ENCODE results near the gene FUT2. TPM values are rescaled to one million over a fixed set of nuclear protein-coding genes. Genes with fewer than 3 reads are reported as not detected.

Gene FUT2
- total and polyA plus RNA-seq, 2 donors (not counting 1 experiment from before 2014, with no cell fraction given) = not detected

DNA sequence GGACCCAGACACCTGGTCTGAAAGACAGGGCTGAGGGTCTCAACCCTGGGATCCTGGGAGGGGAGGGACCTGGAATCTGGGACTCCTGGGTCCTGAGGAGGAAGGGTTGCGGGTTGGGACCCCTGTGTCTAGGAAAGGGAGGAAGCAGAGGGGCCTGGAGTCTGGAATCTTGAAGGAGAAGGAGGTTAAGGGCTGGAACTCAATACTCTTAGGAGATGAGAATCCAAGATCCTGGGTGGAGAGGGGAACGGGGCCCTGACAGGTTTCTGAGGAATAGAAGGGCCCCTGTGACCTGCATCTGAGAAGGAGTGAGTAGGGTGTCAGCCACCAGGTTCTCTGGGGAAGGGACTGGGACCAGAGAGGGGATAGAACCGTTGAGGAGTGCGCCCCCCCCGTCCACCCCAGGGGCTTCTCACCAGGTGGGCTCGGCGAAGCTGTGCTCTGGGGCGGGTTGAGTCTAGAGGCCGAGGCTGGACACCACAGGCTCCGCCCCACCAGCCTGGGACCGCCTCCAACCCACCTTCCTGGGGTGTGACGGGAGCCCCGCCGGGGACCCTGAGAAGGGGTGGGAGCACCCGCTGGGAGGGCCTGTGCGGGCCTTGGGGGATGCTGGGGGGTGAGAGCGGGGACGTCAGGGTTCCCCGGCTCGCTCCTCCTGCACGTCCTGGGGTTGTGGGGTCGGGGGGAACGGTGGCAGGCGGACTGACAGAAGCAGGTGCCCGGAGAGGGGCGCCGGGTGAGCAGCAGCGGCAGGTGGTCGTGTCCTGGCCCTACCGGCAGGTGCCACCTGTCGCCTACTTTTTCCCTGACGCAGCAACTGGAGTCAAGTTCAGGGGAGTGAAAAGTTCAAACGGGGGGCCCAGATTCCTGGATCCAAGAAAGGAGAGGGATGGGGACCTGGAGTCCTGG, 23.7 kb downstream of the FUT2 start, which contains the start of gene MAMSTR:
Gene MAMSTR, minus strand, starts transcription at position 463 of the 909 bp plus-strand sequence. CDS start 694 bp downstream, outside the sequence.
- CTCF ChIA-PET = interaction anchor here (0.5 to 2.0 kb wide), 2 partner anchors 20 to 70 kb away, joined by 3 to 6 read pairs; no protein-coding TSS in a partner anchor
- POLR2A ChIA-PET = interaction anchor here (1.4 kb wide), 1 partner anchor 82 kb away, joined by 3 read pairs; no protein-coding TSS in a partner anchor
- ATAC-seq (ENCODE audit: low read depth) (no peak), DNase-seq (no peak)
- H3K9me3 ChIP-seq (ENCODE audit: control extremely low read depth in 1 of 3, control insufficient read depth in 2 of 3, insufficient read depth in 1 of 3, low read length in 2 of 3) = peaks cover 0 to 18% (median 0%) of the 10 kb centered on the region in 3 donors
- peaks cover 11 to 23% of the 10 kb centered on the region in 2 donors for H3K4me1 ChIP-seq (ENCODE audit: control insufficient read depth in 2 of 2, insufficient read depth in 2 of 2, low read length in 2 of 2)
- peak within 1 kb of the TSS in 4 of 5 experiments; percentile 61 to 91 (median 79) for H3K4me3 ChIP-seq (ENCODE audit: control extremely low read depth in 1 of 5, extremely low read depth in 1 of 5, insufficient read depth in 1 of 5, low read depth in 2 of 5, low read length in 4 of 5)
- peaks cover 17% of the 10 kb centered on the region for H3K4me1 Mint-ChIP-seq
- no peaks in the 10 kb centered on the region for H3K9me3 Mint-ChIP-seq (ENCODE audit: insufficient read depth)
- no peaks in the 10 kb centered on the region for H4K20me1 ChIP-seq (ENCODE audit: control insufficient read depth, insufficient read depth, low read length, poor library complexity, severe bottlenecking)
- H3K27me3 Mint-ChIP-seq = no peaks in the 10 kb centered on the region
- peak within 1 kb of the TSS; percentile 98 for H3K4me3 Mint-ChIP-seq
- WGBS (ENCODE audit: insufficient coverage) = 91% methylated on average over 33 of the region's 33 CpGs
- no peaks in the 10 kb centered on the region for H3K79me2 ChIP-seq (ENCODE audit: control insufficient read depth, insufficient read depth, low read length)
- no peaks in the 10 kb centered on the region for H3K27me3 ChIP-seq (replicated peaks in 1 of 4; ENCODE audit: control extremely low read depth in 1 of 4, control insufficient read depth in 3 of 4, insufficient read depth in 4 of 4, low read length in 3 of 4)
- peak within 1 kb of the TSS; percentile 98 for H3K27ac Mint-ChIP-seq
- TF ChIP-seq, protein P1, sequence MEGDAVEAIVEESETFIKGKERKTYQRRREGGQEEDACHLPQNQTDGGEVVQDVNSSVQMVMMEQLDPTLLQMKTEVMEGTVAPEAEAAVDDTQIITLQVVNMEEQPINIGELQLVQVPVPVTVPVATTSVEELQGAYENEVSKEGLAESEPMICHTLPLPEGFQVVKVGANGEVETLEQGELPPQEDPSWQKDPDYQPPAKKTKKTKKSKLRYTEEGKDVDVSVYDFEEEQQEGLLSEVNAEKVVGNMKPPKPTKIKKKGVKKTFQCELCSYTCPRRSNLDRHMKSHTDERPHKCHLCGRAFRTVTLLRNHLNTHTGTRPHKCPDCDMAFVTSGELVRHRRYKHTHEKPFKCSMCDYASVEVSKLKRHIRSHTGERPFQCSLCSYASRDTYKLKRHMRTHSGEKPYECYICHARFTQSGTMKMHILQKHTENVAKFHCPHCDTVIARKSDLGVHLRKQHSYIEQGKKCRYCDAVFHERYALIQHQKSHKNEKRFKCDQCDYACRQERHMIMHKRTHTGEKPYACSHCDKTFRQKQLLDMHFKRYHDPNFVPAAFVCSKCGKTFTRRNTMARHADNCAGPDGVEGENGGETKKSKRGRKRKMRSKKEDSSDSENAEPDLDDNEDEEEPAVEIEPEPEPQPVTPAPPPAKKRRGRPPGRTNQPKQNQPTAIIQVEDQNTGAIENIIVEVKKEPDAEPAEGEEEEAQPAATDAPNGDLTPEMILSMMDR (IDR thresholded peaks at IDR 0.05) = no peak
- no peak for TF ChIP-seq EZH2 (IDR thresholded peaks at IDR 0.05; ENCODE audit: borderline replicate concordance, insufficient read depth, low read depth, low read length, poor library complexity, severe bottlenecking)
- intact Hi-C loops (cut with micrococcal nuclease) = loop anchor here (1.0 to 10.0 kb wide), 3 partner anchors 153 to 1305 kb away; partner anchors contain the start of genes PPP1R15A, SYNGR4, TMEM143 and VRK3
- H2AFZ ChIP-seq (ENCODE audit: insufficient read depth, low read depth, low read length, poor library complexity, severe bottlenecking) = peak within 1 kb of the TSS; percentile 91
- peak within 1 kb of the TSS; percentile 92 to 93 for H3K27ac ChIP-seq (ENCODE audit: low read length in 2 of 2)
- H3K36me3 ChIP-seq (replicated peaks in 1 of 2; ENCODE audit: control extremely low read depth in 1 of 2, control insufficient read depth in 1 of 2, extremely low read depth in 1 of 2, insufficient read depth in 2 of 2, low read length in 1 of 2) = no peaks in the 10 kb centered on the region
- peak within 1 kb of the TSS; percentile 91 for H3K4me2 ChIP-seq (replicated peaks; ENCODE audit: low read depth, low read length, poor library complexity, severe bottlenecking)
- peak within 1 kb of the TSS; percentile 88 for H3K9ac ChIP-seq (ENCODE audit: low read length)
